Midbrain (tissue), 1 donor: ENCODE data around the gene STT3A.

ENCODE experiments used
- DNase-seq: peaks from one replicate; lab custom pipeline; 2025; lab: John Stamatoyannopoulos, UW

Gene STT3A

DNA sequence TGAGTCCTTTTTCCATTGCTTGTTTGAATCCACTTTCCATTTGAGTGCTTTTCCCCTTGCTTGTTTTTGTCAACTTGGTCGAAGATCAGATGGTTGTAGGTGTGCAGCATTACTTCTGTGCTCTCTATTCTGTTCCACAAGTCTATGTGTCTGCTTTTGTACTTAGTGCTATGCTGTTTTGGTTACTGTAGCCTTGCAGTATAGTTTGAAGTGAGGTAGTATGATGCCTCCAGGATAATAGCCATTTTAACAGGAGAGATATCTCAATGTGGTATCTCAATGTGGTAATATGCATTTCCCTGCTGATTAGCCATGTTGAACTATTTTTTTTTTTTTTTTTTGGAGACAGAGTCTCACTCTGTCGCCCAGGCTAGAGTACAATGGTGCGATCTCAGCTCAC is 71.3 kb downstream of the STT3A start:
- no peak for DNase-seq

GRCh38 chr11:125667151-125667550 is 74.5 kb downstream of the STT3A start:
- no peak for DNase-seq

- DNase-seq: no peak
Measured at GRCh38 chr11:125670172-125670571, 77.5 kb downstream of the STT3A start.

GRCh38 chr11:125671561-125671960 is 78.9 kb downstream of the STT3A start:
- DNase-seq: no peak
